HUES48 (cell line): ENCODE measurements around the gene ANKRD30B.
"Not testable (repeated sequence)": the region's sequence is repeated elsewhere in the genome, so short reads cannot be mapped to it uniquely, and the experiment has no call there.

Experiments
- H3K27ac ChIP-seq: one replicate; pipeline ENCODE4 v1.7.0; 2013; ENCODE audit warnings: low read depth, low read length, inconsistent platforms
- H3K27me3 ChIP-seq: 2 replicates; pipeline ENCODE4 v1.6.1; 2013; ENCODE audit warnings: mild to moderate bottlenecking, low read length; ENCODE audit not compliant: control insufficient read depth, insufficient read depth
- H3K36me3 ChIP-seq: 2 replicates; pipeline ENCODE4 v1.6.1; 2013; ENCODE audit warnings: low read length; ENCODE audit not compliant: control insufficient read depth, insufficient read depth
- H3K4me1 ChIP-seq: 2 replicates; pipeline ENCODE4 v1.6.1; 2013; ENCODE audit warnings: mild to moderate bottlenecking, low read length; ENCODE audit not compliant: control insufficient read depth, insufficient read depth
- H3K4me3 ChIP-seq: 2 replicates; pipeline ENCODE4 v1.5.1; 2013; ENCODE audit warnings: mild to moderate bottlenecking, low read depth, low read length
- H3K9ac ChIP-seq: 2 replicates; pipeline ENCODE4 v1.6.1; 2013; ENCODE audit warnings: mild to moderate bottlenecking, low read depth, low read length, moderate library complexity
- H3K9me3 ChIP-seq: 2 replicates; pipeline ENCODE4 v1.6.1; 2013; ENCODE audit warnings: low read length; ENCODE audit not compliant: control insufficient read depth, insufficient read depth

ANKRD30B gene

GRCh38 chr18:14776801-14777200 lies 28.8 kb downstream of the ANKRD30B start:
- H3K9me3 ChIP-seq, result peaks cover 77% of the 10 kb centered on the region
- H3K4me1 ChIP-seq, result no peaks in the 10 kb centered on the region
- H3K27ac ChIP-seq, result no peak overlapping the region
- no peaks in the 10 kb centered on the region for H3K36me3 ChIP-seq
- H3K4me3 ChIP-seq, result no peak overlapping the region
- no peak overlapping the region for H3K9ac ChIP-seq
- H3K27me3 ChIP-seq, result no peaks in the 10 kb centered on the region

GRCh38 chr18:14781671-14782070 lies 33.7 kb downstream of the ANKRD30B start:
- Histone ChIP-seq H3K9ac (no peak overlapping the region), H3K4me1 (no peaks in the 10 kb centered on the region), H3K27ac (no peak overlapping the region), H3K27me3 (no peaks in the 10 kb centered on the region), H3K4me3 (no peak overlapping the region; the same call in 1 of the 2 replicates), H3K36me3 (no peaks in the 10 kb centered on the region), H3K9me3 (peaks cover 83% of the 10 kb centered on the region)

- H3K36me3 ChIP-seq, result no peaks in the 10 kb centered on the region
- peaks cover 75% of the 10 kb centered on the region for H3K9me3 ChIP-seq
- H3K27ac ChIP-seq, result no peak overlapping the region
- H3K27me3 ChIP-seq, result no peaks in the 10 kb centered on the region
- no peaks in the 10 kb centered on the region for H3K4me1 ChIP-seq
- no peak overlapping the region for H3K9ac ChIP-seq
- H3K4me3 ChIP-seq, result no peak overlapping the region
Measured at GRCh38 chr18:14784133-14784532, 36.2 kb downstream of the ANKRD30B start.

GRCh38 chr18:14796876-14797275 lies 48.9 kb downstream of the ANKRD30B start:
- not testable (repeated sequence) for H3K4me3 ChIP-seq, H3K36me3 ChIP-seq, H3K9ac ChIP-seq, H3K27ac ChIP-seq, H3K27me3 ChIP-seq, H3K4me1 ChIP-seq
- peaks cover 28% of the 10 kb centered on the region for H3K9me3 ChIP-seq

GRCh38 chr18:14797969-14798764 lies 50.2 kb downstream of the ANKRD30B start:
- not testable (repeated sequence) for H3K27me3 ChIP-seq, H3K9ac ChIP-seq, H3K4me1 ChIP-seq, H3K4me3 ChIP-seq, H3K27ac ChIP-seq, H3K36me3 ChIP-seq
- H3K9me3 ChIP-seq, result peaks cover 24% of the 10 kb centered on the region

- H3K9ac ChIP-seq, H3K9me3 ChIP-seq, H3K27me3 ChIP-seq, H3K4me1 ChIP-seq, H3K36me3 ChIP-seq, H3K4me3 ChIP-seq, H3K27ac ChIP-seq: not testable (repeated sequence)
Measured at GRCh38 chr18:14811081-14811480, 63.1 kb downstream of the ANKRD30B start.

GRCh38 chr18:14826972-14827632 lies 79.1 kb downstream of the ANKRD30B start:
- not testable (repeated sequence) for H3K4me3 ChIP-seq, H3K9ac ChIP-seq, H3K4me1 ChIP-seq, H3K27ac ChIP-seq, H3K36me3 ChIP-seq, H3K27me3 ChIP-seq
- peaks cover 17% of the 10 kb centered on the region for H3K9me3 ChIP-seq

GRCh38 chr18:14841607-14842006 lies 93.6 kb downstream of the ANKRD30B start:
- H3K4me1 ChIP-seq, H3K4me3 ChIP-seq, H3K9ac ChIP-seq, H3K27me3 ChIP-seq, H3K36me3 ChIP-seq, H3K27ac ChIP-seq: not testable (repeated sequence)
- peaks cover 11% of the 10 kb centered on the region for H3K9me3 ChIP-seq

- not testable (repeated sequence) for H3K9me3 ChIP-seq, H3K4me1 ChIP-seq, H3K36me3 ChIP-seq, H3K27ac ChIP-seq, H3K4me3 ChIP-seq, H3K27me3 ChIP-seq, H3K9ac ChIP-seq
Measured at GRCh38 chr18:14851533-14851932, 103.6 kb downstream of the ANKRD30B start.

- H3K27ac ChIP-seq, H3K36me3 ChIP-seq, H3K9me3 ChIP-seq, H3K4me1 ChIP-seq, H3K9ac ChIP-seq, H3K27me3 ChIP-seq, H3K4me3 ChIP-seq: not testable (repeated sequence)
Measured at GRCh38 chr18:14855634-14856033, 107.7 kb downstream of the ANKRD30B start.

GRCh38 chr18:14856256-14856655 lies 108.3 kb downstream of the ANKRD30B start:
- H3K36me3 ChIP-seq, H3K4me3 ChIP-seq, H3K9ac ChIP-seq, H3K27me3 ChIP-seq, H3K4me1 ChIP-seq, H3K27ac ChIP-seq, H3K9me3 ChIP-seq: not testable (repeated sequence)
